HG03565 (cell line): Measurements from ENCODE around the gene CTNNBIP1.

Experiments used
- ATAC-seq: cut with Tn5 transposase; IDR thresholded peaks from one replicate; pipeline ENCODE4 v1.9.1; 2021; ENCODE audit warnings: mild to moderate bottlenecking, moderate library complexity; ENCODE audit not compliant: unreplicated experiment

The CTNNBIP1 gene

DNA sequence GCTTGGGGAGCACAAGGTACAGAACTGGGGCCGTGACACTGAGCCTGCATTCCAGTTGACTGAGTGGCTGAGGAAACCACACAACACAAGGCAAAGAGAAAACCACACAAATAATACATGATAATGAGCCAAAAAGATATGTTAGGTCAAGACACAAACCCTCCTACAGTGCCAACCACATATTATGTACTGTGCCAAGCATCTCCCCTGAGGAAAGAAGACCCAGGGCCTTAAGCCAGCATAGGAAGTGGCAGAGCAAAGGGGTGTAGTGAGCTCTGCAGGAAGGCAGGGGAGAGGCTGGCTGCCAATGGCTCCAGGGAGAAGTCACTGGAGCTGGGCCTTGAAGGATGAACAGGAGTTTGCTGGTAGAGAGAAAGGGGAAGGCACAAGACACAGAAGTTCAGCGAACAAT lies 28.2 kb downstream of the CTNNBIP1 start:
- no peak for ATAC-seq

DNA sequence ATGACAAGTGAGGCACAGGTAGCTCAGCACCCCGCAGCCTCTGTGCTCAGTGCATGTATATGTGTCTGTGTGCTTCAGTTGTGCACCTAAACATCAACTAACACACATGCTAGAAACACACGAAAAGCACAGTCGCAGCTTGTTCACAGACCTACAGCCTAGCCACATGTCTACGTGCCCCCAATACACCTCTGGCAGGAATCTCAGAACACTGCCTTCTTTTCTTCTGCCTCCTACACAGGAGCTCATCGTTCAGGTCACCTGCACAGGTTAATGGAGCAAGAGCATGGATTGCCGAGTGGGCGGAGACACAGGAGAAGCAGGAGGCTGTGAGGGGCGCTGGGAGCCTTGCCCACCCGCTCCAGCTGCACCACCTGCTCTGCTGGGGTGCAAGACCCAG lies 31.7 kb downstream of the CTNNBIP1 start:
- ATAC-seq, result no peak

DNA sequence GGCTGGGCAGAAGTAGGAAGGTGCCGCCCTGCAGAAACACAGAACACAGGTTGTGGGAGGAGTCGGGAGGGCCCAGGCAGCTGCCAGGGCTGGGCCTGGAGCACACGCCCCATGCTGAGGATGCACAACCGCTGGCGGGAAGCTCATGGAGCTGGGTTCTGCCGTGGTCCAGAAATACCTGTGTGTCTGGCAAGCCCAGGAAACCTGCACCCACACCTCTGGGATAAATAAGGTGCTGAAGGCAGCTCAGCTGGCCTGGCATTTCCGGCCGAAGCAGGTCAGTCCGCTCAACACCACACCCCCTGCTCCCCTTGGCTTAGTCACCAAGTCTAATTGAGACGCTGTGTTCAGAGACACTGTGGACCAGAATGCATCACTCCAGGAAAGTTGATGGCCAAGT lies 32.1 kb downstream of the CTNNBIP1 start:
- ATAC-seq, result no peak

DNA sequence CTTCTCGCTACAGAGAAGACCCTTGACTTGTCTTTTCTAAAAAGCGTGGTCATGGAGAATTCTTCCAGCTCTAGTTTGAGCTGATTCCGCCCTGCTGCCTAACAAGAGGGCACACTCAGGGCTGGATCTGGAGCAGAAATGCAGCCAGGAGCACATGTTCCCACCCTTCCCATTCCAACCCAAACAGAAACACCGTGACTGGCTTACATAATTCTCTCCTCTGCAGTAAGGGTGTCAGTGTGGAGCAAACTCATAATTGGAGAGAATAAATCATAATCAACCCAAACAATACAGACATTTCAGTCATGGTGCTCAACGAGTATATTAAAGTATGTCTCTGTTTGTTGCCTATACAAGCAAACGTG lies 34.5 kb downstream of the CTNNBIP1 start:
- no peak for ATAC-seq

DNA sequence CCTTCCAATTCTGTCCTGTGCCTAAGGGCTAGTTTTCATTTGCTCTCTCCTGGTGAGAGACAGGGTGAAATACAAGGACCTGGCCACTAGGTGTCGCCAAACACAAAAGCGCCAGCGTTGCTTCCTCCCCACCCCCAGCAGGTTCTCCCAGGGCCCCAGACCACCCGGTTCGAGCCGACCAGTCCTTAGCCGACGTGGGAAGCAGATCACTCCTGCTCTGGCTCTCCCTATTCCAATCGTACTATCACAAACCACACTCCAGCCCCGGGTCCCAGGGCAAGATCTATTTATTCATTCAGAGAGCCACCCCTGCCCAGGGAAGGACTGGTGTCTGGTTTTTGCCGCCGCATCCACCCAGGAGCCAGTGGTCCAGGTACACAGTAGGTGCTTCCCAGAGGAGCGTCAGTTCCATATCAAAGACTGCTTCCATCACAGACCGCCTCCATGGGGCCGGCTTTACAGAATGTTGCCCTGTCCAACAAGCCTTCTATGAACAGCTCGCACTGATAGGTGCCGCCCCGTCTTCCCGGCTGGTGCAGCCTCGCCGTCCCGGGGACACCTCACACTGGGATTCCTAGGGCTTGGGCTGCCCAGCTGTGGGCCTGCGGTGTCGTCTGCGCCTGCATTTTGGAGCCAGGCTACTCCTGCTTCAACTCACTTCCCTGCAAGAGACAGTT lies 35.0 kb downstream of the CTNNBIP1 start:
- no peak for ATAC-seq

DNA sequence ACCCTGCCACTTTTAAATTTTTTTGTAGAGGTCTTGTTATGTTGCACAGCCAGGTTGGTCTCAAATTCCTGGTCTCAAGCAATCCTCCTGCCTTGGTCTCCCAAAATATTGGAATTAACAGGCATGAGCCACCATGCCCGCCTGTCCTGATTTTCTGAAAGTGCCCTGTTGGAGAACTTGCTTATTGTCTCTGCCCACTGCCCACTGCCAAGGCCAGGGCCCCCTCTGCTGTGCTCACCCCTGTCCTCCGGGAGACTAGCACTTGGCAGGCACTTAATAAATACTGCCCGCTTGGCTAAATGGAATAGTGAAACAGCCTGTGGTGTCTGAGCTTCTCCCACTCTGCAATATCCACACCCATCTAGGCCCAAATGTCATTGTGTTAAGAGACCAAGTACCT lies 35.7 kb downstream of the CTNNBIP1 start:
- no peak for ATAC-seq

DNA sequence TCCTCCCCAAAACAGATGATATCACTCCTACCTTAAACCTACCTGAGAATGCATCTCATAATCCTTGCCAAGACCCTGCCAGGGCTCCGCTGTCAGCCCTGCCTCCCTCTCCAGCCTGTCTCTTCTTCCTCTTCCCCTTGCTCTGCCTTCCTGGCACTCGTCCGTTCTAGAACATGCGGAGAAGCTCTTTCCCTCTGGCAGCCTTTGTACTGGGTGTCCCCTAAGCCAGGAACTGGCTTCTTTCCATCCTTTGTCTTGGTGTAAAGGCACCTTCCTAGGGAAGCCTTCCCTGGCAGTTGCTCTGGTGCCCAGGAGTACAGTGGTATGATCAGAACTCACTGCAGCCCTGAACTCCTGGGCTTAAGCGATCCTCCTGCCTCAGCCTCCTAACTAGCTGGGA lies 36.1 kb downstream of the CTNNBIP1 start:
- ATAC-seq, result no peak

DNA sequence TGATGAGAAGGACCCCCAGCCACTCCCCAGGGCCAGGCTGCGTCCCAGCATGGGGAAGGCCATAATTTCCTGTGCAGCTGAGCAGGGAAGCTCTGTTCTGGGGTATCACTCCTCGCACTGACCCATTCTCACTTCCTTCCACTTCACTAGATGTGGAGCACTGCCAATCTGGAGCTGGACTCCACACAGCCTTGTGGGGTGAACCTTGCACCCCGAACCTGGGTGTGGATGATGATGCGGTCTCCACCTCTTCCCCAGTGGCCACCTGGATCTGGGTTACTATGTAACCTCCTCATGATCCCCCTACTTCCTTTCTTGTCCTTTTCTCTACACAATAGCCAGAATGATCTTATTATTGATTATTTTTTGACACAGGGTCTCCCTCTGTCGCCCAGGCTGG lies 36.7 kb downstream of the CTNNBIP1 start:
- ATAC-seq, result no peak

DNA sequence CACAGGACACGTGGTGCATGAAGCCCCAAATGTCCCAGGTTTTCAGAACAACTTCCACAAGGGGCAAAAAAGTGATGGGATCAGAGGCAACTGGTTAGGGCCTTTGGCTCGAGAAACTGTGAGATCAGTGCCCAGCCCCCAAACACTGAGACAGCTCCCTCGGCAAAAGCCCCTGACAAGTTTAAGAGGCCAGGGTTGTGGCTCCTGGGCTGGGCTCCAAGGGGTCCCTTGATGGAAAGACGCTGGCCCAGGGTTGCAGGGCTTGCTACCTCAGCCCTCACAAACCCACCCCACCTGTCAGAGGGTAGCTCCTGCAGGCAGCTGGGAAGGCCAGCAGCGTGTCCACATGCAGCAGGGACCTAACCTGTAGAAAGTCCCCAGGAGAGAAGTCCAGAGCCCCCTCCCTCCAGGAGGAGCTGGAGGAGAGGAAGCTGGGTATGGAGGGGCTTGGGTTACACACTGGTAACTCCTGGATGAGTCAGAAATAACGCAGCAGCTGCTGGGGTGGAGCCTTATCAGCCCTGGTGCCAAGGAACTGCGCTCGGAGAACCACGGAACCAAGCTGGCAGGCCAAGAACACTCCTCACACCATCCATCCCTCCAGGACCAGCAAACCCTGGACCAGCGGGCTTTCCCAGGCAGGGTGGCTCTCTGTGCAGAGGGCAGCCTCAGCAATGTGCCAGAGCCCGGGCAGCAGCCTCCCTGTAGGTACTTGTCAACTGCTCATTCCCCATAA lies 37.5 kb downstream of the CTNNBIP1 start:
- ATAC-seq, result no peak

DNA sequence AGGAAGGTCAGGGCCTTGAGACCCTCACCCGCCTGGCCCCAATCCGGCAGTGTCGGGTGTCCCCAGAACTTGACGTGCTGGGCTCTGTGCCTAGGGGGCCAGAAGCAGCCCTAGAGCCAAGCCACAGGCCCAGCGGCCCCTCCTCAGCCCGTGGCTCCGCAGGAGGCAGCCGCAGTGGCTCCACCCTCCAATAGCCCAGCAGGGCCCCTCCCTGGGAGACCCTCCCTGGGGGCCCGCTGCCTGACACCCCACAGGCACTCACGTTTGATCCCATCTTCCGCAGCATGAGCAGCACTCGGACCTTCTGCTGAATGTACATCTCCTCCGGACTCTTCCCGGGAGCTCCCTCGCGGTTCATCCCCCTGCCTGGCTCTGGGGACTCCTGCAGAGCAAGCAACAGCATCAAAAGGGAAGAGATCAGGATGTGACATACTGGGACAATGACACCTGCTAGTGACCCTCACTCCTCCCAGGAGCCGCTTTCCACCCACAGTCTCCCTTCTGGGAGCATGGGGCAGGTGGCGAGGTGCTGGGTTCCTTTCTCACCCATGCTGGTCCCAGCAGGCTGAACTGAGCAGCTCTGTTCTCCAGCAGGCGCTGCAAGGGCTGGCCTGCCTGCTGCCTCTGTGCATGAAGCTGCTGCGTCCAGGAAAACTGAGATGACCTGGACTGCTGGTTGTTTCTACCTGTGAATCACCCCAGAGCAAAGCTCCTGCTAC lies 38.2 kb downstream of the CTNNBIP1 start:
- ATAC-seq, result no peak

DNA sequence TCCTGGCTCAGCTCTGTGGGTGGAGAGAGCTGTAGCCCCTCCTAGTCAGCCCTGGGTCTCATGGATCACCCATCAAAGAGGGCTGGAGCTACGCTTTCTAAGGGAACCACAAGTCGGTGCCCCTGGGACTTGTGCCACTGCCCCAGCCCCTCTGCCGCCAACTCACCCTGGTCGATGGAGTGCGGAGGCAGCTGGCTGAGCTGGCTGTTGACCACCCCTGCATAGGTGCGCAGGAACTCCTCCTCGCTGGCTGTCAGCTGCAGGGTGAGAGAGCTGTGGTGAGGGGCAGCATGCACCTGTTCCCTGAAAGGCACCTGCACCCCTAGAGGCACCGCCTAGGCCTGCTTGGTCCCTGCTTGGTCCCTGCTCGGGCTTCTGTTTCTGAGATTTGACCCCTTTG lies 39.0 kb downstream of the CTNNBIP1 start:
- no peak for ATAC-seq

DNA sequence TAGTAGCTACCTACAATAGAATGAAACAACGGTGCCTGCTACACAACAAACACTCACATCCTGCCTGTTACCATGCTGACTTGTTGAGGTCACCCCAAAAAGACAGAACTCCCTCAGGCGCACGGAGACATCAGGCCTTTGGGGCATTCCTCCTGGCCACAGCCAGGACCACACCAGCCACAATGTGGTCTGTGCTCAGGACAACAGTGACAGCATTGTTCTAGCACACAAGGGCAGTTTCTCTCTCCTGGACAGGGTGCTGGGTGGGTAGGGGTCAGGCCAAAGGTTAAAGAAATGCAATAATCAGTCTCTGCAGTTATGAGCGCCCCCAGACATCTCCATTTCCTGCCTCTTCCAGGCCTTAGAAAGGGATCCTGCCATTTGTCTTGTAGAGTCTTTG lies 39.5 kb downstream of the CTNNBIP1 start:
- ATAC-seq, result no peak

DNA sequence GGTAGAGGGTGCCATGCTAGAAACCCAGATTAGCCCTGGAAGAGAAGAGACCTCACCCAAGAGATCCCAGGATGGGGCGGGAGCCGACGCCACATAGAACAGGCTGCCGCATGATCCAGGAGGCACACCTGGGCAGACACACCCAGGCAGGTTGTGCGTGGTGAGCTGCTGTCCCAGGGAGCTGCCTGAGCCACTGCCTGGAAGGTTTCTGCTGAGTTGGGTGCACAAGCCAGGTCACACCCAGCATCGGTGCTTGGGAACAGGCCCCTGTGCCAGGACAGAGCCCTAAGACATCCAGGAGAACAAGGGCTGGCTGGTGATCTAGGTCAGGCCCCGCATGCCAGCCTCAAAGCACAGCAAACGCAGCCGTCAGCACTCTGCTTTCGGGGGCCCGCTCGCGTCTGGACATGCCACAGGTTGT lies 40.2 kb downstream of the CTNNBIP1 start:
- no peak for ATAC-seq

DNA sequence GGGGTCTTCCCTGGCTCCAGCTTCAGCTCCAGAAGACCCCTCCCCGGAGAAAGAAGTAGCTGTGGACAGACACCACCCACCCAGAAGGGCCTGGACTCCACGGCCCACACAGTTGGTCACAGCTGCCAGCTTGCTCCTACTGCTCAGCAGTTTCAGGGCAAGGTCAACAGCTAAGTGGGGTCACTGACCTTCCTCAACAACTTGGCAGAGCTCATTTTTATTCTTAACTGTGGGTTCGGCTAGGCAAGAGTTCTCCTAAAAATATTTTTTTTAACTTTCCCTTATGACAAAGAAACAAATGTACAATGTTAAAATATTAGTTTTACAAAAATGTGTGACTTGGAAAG lies 41.9 kb downstream of the CTNNBIP1 start:
- no peak for ATAC-seq

DNA sequence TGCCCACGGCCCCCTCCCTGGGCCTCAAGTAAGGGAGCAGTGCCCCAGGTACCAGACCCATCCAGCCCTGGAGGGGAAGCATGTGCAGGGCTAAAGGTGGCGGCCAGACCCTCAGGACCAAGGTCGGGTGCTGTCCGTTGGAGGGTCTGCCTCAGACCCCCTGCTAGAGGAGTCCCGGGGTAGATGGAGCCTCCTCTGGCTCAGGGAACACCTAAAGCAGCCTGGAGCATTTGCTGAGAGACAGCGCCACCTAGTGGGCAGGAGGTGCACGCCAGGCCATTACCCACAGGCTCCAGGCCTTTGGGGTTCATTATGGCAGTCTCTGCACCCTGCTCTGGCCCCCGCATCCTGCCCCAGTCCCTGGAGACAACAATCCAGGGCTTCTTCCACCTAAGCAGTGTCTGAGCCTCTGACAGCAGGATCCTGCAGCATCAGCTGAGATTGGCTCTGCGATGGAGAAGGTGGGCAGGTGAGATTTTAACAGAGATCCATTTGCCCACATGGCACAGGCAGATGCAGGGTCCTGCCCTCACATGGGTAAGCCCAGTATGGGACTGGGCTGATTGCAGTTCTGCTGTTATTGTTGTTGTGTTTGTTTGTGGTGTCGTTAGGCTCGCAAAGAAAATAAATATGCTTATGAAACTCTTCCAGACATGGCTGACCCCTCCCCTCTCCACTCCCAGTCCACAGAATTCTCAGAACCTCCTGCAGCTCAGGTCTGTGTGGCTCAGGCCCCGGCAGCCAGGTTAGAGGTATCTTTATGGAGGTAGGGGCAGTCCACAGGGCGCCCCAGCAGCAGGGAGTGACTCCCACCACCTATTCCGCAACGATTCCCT lies 42.4 kb downstream of the CTNNBIP1 start:
- ATAC-seq, result no peak

DNA sequence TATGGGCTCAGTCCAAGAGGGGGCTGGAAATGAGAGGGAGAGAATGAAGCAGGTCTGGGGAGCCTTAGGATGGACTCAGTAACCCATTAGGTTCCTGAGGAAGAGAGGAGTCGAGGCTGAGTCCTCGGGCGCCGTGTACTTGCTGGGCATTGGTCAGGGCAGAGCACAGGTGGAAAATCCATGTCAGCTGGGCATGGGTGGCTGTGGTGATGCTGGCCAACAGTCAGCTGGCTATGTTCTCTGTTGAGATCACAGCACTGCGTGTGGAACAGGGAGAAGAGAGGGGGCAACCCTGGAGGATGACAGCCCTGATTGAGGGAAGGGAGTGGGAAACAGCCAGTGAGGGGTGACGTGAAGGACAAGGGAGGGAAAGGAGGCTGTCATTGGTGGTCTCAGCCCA lies 43.2 kb downstream of the CTNNBIP1 start:
- ATAC-seq, result no peak

DNA sequence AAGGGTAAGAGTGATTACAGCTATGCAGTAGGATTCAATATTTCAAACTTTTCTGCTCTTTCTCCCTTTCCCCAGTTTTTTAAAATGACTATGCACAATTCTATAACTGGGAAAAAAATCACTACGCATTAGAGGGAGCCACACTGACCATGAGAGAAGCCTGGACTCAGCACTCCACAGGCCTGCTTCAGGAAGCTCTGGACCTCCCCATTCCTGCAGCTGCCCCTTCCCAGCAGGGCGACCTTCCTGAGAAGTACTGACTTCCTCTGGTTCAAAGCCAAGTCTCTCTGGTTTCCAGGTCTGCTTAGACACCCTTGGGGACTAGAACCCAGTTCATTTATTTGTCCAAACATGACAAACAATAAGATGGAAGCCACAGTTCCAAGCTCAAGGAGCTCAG lies 44.3 kb downstream of the CTNNBIP1 start:
- ATAC-seq, result no peak

DNA sequence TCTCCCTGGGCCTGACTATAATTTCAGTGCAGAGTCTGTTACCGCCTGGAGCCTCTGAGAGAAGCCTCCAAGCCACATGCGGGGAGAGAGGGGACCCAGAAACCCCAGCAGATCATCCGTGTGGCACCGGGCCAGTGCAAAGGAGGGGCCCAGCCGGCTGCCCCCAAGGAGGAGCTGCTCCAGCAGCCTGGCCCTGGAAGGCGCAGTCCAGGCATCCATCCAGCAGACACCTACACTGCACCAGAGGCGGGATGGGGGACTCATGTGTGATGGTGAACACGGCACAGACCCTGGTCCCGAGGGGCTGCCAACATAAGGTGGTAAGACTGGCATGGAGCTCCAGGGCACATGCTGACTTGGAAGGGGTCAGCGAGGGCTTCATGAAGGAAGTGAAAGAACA lies 46.7 kb downstream of the CTNNBIP1 start:
- no peak for ATAC-seq

DNA sequence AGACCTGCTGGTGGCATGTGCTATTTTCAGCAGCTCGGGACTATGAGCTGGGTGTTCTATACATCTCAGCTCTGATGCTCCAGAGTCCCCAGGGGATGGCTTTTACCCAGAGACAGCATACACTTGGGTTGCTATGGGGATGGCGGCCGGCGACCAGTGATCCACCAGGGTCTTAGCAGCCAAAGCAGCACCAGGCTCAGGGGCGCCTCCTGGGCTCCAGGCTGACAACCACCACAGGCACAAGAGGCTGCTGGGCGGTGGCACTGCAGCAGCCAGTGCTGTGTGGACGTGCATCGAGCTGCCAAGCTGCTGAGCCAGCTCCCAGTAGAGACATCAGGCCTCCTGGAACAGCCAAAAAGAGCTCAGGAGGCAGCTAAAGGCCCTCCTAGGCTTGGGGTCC lies 48.7 kb downstream of the CTNNBIP1 start:
- ATAC-seq, result no peak

DNA sequence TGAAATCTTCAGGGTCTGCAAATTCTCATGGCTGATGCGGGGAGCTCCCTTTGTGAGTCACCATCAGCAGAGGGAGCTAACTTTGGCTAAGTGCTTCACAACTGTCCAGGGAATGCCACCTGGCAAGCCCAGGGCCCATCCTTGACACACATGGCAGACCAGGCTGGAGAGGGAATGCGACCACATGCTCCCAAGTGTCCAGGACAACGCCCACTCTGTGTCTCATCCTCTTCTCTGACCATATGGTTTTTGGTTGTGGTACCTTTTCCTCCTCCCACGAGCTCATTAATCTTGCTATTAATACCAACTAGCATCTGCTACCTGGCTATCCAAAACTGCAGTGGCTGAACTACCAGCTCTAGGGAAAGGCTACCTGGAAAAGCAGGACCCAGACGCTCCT lies 49.2 kb downstream of the CTNNBIP1 start:
- no peak for ATAC-seq

DNA sequence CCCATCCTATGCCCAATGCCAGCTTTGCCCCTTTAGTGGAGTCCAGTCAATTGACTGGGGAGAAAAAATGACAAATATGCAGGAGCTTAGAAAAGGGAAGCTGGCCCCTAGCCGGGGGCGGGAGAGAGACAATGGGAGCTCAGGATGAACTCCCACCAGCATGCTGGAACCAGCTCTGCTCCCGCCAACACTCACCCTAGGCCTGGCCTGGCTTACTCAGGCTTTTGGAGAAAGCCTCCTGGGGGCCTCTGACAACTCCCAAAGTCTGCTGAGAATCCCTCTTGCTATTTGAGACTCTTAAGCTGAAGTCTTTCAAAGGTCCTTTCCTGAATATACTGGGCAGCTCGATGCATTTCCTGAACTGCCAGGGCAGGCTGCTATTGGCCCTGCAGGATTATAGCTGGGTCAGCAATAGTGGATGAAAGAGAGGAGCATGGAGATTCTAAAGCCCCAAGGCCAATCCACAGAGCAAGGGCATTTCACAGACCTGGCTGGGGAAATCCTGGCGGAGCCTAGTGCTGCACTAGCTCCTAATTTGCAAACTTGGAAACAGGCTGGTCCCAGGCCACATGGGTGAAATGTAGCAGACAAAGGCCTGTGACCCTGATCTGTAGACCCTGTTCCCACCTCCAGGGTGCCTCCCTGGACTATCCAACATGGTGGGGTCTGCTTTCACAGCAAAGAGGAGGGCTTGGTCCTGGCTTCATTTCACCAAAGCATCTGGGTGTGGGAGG lies 50.6 kb downstream of the CTNNBIP1 start:
- ATAC-seq, result no peak
